HG02642 (cell line): ENCODE results near the gene CCNQ.

Source experiments
- ATAC-seq: cut with Tn5 transposase; IDR thresholded peaks from one replicate; pipeline ENCODE4 v1.9.1; 2021; ENCODE audit warnings: mild to moderate bottlenecking; ENCODE audit not compliant: unreplicated experiment, poor library complexity

Gene CCNQ

DNA sequence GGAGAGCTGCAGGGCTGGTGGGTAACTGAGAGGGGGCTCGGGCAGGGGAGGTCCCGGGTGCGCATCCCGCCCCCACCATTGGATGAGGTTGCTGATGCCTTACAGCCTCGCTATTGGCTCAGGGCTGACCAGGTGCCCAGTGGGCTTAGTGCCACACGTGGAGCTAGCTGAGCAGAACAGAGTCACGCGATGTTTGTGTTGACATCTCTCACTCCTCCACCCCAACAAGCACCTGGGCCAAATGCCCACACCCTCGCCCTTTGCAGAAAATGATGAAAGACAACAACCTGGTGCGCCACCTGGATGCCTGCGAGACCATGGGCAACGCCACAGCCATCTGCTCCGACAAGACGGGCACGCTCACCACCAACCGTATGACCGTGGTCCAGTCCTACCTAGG is 49.7 kb downstream of the CCNQ start:
- no peak for ATAC-seq

DNA sequence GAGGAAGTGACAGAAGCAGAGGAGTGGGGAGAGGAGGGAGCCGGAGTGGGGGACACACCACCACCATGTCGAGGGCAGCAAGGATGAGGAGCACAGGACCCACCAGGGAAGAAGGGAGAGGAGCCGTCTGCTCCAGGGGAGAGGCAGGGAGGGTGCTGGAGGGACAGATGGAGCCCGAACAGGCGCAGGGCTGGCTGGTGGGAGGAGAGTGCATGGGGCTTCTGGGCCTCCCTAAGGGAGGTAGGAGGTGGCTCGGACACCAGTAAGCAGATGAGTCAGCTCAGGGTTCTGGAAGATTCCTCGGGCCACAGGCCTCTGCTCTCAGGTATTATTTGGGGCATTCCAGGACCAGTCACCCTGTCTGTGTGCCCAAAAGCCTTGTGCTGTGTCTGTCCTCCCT is 51.7 kb downstream of the CCNQ start:
- ATAC-seq, result no peak

DNA sequence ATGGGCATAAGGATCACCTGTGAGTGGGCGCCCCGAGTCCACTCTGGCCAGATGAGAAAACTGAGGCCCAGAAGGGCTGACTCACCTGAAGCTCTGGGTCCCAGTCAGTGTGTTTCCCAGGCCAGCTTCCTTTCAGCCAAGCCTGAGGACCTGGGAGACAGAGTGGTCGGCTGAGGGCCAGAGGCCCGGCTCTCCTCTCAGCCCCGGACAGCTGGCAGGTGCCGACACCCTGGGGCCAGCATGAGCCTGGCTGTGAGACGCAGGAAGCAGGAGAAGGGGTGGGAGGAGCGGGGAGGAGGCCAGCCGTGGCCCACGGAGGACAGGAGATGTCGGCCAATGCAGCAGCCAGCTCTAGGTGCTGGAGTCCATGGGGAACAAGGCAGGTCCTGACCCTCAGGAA is 52.6 kb downstream of the CCNQ start:
- ATAC-seq, result no peak

DNA sequence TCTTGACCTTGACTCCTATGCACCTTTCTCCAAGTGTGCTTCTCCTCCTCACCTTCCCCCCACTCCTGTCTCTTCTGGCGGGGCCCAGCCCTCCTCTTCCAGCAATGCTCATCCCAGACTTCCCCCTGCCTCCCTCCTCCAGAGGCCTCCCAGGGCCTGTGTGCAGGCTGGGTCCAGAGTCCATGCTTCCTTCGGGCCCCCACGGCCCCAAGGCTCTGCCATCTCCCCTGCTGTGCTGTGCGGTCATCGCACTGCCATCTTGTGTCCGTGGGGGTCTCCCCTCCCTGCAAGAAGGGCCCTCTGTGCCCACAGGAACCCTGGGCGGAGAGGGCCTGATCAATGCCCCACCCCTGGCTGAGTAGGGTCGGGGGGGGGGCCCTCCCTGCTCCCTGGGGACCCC is 54.2 kb downstream of the CCNQ start:
- no peak for ATAC-seq

DNA sequence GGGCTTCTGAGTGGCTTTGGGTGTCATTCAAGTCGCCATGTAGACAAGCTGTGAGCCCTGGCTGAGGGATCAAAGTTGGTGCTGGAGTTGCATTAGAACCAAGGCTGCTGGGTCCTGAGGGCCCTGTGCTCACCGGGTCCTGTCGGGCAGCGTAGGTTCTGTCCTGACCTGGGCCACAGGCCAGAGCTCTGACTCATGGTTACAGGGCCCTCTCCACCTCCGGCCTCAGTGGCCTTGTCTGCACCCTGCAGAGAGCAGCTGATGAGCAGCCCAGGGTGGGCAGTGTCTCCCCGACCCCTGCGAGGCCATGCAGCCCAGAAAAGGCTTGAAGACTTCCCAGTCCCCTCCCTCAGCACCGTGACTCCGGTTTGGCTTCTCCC is 59.0 kb downstream of the CCNQ start:
- no peak for ATAC-seq

DNA sequence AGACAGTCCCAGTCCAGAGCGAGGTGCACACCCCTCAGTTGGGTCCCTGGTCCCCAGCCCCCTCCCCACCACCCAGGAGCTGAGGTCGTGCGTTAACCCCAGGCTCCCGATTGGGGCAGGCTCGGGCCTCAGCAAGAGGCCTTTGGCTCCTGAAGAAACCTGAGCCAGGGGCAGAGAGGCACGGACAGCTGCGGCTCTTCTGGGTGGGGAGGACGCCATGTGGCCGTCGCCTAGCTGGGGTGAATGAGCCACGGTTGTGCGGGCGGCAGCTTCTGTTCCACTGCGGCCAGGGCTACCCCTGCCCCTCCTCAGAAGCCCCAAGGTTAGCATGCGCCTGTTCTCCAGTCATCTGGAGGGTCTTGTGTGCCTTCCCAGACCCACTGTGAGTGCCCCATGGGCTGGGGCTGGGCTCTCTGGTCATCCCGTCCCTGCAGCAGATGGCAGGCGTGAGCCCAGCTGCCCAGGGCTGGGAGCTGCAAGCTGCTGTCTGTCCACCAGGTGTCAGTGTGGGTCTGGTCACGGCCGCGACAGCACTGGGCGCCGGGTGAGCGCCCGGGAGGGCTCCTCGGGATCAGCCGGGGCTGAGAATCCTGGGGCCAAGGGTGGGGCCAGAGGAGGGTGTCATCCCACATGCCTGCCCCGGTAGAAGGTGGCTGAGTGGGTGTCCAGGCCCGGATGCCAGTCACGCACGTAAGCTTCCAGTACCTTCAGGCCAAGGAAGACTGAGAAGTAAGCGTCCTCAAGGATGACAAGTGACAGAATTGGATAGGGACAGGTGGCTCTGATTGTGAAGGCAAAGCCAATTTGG is 59.6 kb downstream of the CCNQ start:
- ATAC-seq, result peak; percentile 68

DNA sequence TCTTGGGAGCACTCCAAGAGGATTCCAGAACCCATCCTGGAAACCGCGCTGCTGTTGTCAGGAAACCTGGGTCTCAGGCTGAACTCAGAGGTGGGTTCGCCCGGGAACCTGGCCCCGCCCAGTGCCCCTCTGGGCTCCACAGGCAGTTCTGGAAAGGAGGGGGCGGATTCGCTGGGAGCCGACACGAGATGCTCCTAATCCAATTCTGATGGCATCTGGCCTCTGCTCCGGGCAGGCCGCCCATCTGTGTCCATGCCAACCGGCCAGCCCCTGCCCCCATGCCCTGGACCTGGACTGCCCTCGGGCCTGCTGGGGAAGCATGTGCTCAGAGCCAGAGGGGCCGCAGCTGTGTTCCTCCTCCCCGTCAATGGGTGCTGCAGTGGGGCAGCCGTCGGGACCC is 60.5 kb downstream of the CCNQ start:
- no peak for ATAC-seq
